ENCODE measurements around the gene TIMM9.

DNA sequence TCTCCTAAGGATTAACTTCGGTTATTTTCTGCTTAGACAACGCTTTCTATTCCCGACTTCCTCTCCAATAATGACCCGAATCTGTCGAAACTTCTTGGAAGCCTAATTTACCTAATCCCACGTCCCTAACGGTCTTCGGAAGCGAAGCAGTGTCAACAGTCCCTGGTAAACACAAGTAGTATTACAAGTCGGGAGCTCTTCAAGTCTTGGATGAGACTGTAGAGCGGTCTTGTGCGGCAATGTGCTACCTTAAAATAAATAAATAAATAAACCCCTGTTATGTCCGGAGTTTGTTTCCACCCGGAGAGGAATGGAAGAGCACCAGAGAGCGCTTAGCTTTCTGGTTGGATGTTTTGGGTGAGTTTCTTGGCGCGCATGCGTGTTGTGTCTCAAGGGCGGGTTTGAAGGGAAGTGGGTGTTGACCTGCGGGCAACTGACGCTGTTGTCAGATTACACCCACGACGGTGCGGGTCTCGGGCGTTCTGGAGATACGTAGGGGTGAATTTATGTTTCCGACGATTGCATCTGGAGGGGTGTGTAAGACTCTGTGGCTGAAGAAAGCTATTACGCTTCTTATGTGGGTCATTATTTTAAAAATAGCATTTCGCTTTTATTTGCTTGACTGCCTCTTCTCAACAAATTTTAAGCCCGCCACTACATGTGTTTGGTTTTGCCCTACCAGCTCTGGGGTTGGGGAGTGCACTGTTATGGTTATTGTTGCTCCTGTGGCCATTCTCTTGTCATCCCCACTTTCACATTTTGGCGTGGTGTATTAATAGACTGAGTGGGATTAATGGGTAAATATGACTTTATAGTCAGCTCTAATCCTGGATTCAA lies at the start of gene TIMM9, which contains the start of gene KIAA0586:
- TF ChIP-seq, protein P1, sequence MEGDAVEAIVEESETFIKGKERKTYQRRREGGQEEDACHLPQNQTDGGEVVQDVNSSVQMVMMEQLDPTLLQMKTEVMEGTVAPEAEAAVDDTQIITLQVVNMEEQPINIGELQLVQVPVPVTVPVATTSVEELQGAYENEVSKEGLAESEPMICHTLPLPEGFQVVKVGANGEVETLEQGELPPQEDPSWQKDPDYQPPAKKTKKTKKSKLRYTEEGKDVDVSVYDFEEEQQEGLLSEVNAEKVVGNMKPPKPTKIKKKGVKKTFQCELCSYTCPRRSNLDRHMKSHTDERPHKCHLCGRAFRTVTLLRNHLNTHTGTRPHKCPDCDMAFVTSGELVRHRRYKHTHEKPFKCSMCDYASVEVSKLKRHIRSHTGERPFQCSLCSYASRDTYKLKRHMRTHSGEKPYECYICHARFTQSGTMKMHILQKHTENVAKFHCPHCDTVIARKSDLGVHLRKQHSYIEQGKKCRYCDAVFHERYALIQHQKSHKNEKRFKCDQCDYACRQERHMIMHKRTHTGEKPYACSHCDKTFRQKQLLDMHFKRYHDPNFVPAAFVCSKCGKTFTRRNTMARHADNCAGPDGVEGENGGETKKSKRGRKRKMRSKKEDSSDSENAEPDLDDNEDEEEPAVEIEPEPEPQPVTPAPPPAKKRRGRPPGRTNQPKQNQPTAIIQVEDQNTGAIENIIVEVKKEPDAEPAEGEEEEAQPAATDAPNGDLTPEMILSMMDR (IDR thresholded peaks at IDR 0.05): peak in 2 of 3 experiments; percentile 10 to 17
- TF ChIP-seq POLR2A (IDR thresholded peaks at IDR 0.05): no peak

Data from testis (tissue), 2 donors.